Measurements from ENCODE around the gene HTR6.
"Not testable (repeated sequence)": the region's sequence is repeated elsewhere in the genome, so short reads cannot be mapped to it uniquely, and the experiment has no call there.

Gene HTR6

GRCh38 chr1:19664453-19665185 is at the start of gene HTR6:
Gene HTR6, plus strand, starts transcription at chr1:19664875. Its CDS starts 879 bp downstream, at chr1:19665754.
- H3K4me3 ChIP-seq (ENCODE audit: low read depth, low read length), result peak within 1 kb of the TSS; percentile 32

GRCh38 chr1:19615438-19615837 is 49.2 kb upstream of the HTR6 start:
- no peak for DNase-seq (ENCODE audit: low read depth)
- H3K4me3 ChIP-seq (ENCODE audit: low read depth, low read length), result no peak overlapping the region

More at GRCh38 chr1:19664453-19665185, at the start of gene HTR6:
- DNase-seq (ENCODE audit: low read depth), result no peak

DNA sequence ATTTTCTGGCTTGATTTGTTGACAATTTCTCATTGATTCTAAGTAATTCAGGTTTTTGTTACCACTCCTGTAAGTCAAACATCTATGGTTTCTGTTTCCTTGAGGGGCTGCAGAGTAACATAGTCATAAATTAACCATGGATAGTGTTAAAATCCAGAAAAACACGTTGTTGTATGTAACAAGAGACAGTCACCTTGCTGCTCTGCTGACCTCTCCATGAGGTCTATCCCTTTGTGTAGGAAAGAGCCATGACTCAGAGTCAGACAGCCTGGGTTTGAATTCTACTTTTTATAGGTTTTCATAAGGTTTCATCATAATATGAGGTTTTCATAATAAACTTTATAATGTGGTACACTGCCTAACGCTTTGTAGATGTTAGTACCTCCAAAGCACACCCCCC is 48.2 kb upstream of the HTR6 start:
- H3K4me3 ChIP-seq (ENCODE audit: low read depth, low read length), result no peak overlapping the region
- no peak for DNase-seq (ENCODE audit: low read depth)

GRCh38 chr1:19617376-19617775 is 47.3 kb upstream of the HTR6 start:
- DNase-seq (ENCODE audit: low read depth), result no peak

DNA sequence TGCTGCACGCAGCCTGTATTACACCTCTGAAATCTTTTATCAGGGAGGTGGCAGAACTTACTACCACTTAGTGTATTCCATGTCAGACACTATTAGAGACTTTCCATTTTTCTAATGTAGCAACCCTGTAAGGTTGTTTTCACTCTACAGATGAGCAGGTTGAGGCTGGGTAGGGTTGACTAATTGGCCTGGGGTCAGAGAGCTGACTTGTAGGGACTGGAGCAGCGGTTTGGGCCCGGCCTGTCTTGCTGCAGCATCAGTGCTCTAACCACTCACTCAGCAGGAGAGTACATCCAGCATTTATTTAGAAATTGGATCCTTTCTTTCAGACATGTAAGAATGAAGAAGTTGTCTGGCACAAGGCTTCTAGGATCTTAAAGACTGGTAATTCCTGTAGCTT is 46.2 kb upstream of the HTR6 start:
- DNase-seq (ENCODE audit: low read depth), result no peak
- H3K4me3 ChIP-seq (ENCODE audit: low read depth, low read length), result no peak overlapping the region

More at GRCh38 chr1:19617376-19617775, 47.3 kb upstream of the HTR6 start:
- no peak overlapping the region for H3K4me3 ChIP-seq (ENCODE audit: low read depth, low read length)

DNA sequence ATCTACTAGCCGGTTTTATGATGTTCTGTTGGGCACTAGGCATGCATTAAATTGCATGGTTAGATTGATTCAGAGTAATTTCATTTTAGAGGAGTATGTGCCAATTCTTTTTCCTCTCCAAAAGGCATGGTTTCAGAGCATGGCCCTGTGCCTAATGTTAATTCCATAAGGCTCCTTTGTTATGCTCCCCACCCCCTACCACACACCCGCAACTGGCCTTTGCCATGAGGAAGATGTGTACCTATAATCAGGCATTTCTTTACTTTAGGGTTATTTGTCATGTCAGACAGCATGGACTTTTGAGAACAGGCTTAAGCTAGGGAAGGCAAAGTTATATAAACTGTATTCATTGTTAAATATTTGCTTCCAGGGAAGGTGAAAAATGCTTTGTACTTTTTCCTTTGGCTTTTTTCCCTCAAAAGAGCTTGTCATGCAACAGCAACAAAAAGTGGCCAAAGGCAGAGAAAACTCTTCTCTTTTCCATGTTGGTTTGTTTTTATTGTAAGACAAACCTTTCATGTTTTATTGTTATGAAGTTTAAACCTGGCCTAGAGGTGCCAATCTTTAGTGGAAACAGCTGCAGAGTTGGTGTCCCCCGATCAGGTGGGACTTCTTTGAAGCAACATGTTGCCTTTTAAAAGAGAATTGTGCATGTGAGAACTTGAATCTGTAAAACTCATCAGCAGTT is 44.8 kb upstream of the HTR6 start:
- no peak for DNase-seq (ENCODE audit: low read depth)
- no peak overlapping the region for H3K4me3 ChIP-seq (ENCODE audit: low read depth, low read length)

DNA sequence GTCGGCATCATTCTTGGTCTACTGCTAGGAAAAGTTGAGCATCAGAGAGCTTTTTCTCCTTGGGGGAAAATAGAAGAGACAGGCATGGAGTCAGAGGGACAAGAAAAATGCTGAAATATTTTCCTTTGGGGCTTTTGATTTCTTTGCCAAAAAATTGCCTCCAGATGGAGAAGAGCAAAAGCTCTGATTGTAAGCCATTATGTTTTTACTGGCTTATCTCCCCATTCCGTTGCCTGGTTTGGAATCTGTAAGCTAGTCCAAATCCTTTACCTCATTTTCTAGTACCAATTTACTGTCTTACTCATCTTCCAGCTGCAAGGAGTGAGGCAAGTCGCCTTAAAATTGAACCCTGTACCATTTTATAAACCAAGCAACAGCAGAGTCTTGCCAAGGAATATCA is 43.9 kb upstream of the HTR6 start:
- no peak overlapping the region for H3K4me3 ChIP-seq (ENCODE audit: low read depth, low read length)
- DNase-seq (ENCODE audit: low read depth), result no peak

DNA sequence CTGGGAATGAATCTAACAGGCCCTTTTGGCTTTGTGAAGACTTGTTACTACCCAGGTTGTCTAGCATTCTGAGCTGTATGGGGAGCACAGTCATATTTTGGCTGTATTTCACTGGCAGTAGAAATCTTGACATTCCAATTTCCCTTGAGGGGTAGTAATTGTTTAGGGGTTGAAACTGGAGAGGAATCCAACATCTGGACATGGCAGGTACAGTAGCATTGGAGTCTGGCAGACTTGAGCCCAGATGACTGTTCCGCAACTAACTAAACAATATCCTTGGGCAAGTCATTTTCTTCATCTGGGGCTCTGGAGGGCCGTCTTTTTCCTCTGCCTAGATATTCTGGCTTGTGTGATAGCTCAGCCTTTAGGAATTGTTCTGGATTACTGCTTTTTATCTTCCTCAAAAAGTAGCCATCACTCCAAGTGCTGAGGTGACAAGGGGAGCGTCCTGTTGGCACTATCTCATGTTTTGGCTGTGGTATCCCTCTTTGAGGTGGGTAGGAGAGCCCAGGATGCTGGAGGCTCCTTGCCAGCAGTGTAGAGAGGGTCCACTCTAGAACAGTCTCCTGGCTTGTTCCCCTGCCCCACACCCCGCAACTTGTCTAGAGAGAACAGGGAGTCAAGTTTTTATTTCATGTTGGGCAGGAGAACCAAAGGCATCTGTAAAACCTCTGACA is 43.3 kb upstream of the HTR6 start:
- no peak overlapping the region for H3K4me3 ChIP-seq (ENCODE audit: low read depth, low read length)
- no peak for DNase-seq (ENCODE audit: low read depth)

DNA sequence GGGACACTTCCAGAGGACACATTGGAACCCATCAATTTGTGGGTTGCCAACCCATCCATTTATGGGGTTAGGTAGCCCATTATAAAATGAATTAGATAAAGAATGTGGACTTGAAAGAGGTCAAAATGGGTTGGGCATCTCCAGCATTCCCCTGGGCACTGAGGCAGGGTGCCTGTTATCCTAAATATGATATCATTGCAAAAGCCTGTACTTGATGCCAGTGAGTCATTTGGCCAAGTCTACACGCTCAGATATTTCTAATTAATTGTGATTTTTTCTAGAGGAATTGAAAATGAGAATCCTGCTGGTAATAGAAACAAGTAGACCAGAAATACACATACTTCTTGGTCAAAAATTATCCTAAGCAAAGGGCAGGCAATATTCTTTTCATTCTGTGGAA is 42.5 kb upstream of the HTR6 start:
- no peak overlapping the region for H3K4me3 ChIP-seq (ENCODE audit: low read depth, low read length)
- no peak for DNase-seq (ENCODE audit: low read depth)

DNA sequence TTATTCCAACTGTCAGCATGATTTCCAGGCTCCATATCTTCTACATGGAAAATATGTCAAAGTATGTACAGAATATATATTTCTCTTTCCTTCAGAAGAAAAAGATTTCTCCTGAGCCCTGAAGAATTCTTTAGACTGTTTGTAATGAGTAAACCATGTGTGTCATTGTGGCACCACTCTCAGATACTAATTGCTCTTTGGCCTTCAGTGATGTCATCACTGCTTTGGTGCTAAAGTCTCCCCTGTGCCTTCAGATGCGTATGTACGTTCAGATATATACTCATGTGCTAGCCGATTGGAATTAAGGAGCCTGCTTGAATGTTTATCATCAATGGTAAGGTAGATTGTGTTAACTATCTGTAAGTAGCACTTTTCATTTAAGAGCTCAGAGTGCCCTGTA is 41.2 kb upstream of the HTR6 start:
- no peak overlapping the region for H3K4me3 ChIP-seq (ENCODE audit: low read depth, low read length)
- DNase-seq (ENCODE audit: low read depth), result no peak

GRCh38 chr1:19625291-19625937 is 39.3 kb upstream of the HTR6 start:
- no peak overlapping the region for H3K4me3 ChIP-seq (ENCODE audit: low read depth, low read length)
- DNase-seq (ENCODE audit: low read depth), result no peak

GRCh38 chr1:19628879-19629278 is 35.8 kb upstream of the HTR6 start:
- DNase-seq (ENCODE audit: low read depth), result no peak
- H3K4me3 ChIP-seq (ENCODE audit: low read depth, low read length), result no peak overlapping the region

GRCh38 chr1:19629357-19629756 is 35.3 kb upstream of the HTR6 start:
- DNase-seq (ENCODE audit: low read depth), result no peak
- no peak overlapping the region for H3K4me3 ChIP-seq (ENCODE audit: low read depth, low read length)

GRCh38 chr1:19630192-19630591 is 34.5 kb upstream of the HTR6 start:
- DNase-seq (ENCODE audit: low read depth); H3K4me3 ChIP-seq (ENCODE audit: low read depth, low read length): not testable (repeated sequence)

DNA sequence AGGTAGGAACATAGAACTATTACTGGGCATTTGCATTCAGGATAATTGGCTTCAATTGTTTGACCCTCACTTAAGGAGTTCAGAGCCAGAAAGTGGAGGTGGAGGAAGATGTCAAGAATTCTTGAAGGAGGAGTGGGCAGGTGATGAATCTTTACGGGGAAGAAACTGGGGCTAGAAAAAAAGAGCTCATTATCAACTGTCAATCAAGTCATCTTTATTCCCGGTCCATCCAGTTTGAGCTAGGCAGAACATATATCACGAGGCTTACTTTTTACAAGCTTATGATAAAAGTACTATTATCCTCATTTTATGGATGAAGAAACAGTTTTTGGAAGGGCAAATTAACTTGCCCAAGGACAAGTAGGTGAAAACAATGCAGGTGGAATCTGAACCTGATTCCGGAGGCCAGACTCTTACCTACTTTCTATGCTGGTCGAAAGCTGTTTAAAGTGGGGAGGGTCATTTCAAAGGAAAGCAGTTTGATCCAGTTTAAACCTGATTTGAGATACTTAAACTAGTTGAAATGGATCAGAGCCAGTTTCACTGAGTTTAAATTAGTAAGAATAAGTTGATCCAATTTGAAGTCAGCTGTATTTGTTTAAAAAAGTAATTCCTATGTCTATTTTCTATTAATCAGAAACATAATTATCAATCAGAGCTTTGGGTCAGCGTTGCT is 33.8 kb upstream of the HTR6 start:
- no peak for DNase-seq (ENCODE audit: low read depth)
- H3K4me3 ChIP-seq (ENCODE audit: low read depth, low read length), result no peak overlapping the region

- DNase-seq (ENCODE audit: low read depth), result no peak
- no peak overlapping the region for H3K4me3 ChIP-seq (ENCODE audit: low read depth, low read length)
These were observed 32.5 kb upstream of the HTR6 start for GRCh38 chr1:19632211-19632610.

GRCh38 chr1:19633106-19633505 is 31.6 kb upstream of the HTR6 start:
- H3K4me3 ChIP-seq (ENCODE audit: low read depth, low read length), result no peak overlapping the region
- no peak for DNase-seq (ENCODE audit: low read depth)

GRCh38 chr1:19635064-19635463 is 29.6 kb upstream of the HTR6 start:
- not testable (repeated sequence) for DNase-seq (ENCODE audit: low read depth); H3K4me3 ChIP-seq (ENCODE audit: low read depth, low read length)

- no peak overlapping the region for H3K4me3 ChIP-seq (ENCODE audit: low read depth, low read length)
- DNase-seq (ENCODE audit: low read depth), result no peak
These were observed 29.0 kb upstream of the HTR6 start for GRCh38 chr1:19635646-19636045.

DNA sequence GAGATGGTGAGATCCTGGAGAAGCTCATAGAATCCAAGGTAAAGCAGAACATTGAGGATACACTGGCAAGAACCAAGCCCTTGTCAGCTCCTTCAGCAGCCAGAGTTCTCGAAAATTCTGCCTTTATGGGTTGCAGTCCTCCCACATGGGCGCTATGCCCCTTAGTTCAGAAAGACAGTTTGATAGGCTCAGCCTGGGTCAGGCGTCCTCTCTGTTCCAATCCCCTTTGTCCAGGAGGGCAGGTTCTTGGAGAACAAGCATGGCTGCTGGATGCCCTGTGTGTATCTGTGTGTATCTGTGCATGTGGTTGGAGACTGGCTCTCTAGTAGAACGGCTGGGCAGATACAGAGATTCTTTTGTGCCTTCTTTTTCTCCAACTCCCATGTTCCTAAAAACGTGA is 28.6 kb upstream of the HTR6 start:
- no peak for DNase-seq (ENCODE audit: low read depth)
- no peak overlapping the region for H3K4me3 ChIP-seq (ENCODE audit: low read depth, low read length)
